Stimulated activated CD8-positive, alpha-beta memory T cell treated with anti-CD3 and anti-CD28 coated beads, Interleukin-12 subunit alpha, Interleukin-12 subunit beta, amount 100 ng/mL, for 1 hour (primary cell): ENCODE results near the gene PAEP.
"Not testable (repeated sequence)": the region's sequence is repeated elsewhere in the genome, so short reads cannot be mapped to it uniquely, and the experiment has no call there.

Source experiments
- DNase-seq: peaks from one replicate; pipeline ENCODE4 v3.0.0-alpha.2; 2020; ENCODE audit warnings: low read depth

The PAEP gene

GRCh38 chr9:135561391-135562234, at the start of gene PAEP:
TSS of gene PAEP (plus strand) at chr9:135561756.
- DNase-seq = no peak

- DNase-seq = no peak
Measured at GRCh38 chr9:135512241-135512603, 49.3 kb upstream of the PAEP start.

DNA sequence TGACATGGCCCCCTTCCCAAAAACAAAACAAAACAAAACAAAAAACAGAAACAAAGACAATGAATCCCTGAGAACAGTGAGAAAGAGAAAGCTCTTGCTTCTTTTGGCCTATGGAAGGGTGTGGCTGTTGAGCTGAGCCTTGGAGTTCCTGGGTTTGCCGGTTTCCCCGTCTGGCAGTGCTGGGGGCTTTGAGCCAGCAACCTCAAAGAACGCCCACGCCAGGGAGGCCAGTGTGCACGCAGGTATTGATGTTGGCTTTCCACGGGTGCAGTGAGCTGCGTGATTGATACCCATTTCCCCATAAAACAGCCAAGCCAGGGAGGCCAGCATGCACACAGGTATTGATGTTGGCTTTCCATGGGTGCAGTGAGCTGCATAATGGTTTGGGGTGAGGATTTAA, 48.7 kb upstream of the PAEP start:
- no peak for DNase-seq

DNA sequence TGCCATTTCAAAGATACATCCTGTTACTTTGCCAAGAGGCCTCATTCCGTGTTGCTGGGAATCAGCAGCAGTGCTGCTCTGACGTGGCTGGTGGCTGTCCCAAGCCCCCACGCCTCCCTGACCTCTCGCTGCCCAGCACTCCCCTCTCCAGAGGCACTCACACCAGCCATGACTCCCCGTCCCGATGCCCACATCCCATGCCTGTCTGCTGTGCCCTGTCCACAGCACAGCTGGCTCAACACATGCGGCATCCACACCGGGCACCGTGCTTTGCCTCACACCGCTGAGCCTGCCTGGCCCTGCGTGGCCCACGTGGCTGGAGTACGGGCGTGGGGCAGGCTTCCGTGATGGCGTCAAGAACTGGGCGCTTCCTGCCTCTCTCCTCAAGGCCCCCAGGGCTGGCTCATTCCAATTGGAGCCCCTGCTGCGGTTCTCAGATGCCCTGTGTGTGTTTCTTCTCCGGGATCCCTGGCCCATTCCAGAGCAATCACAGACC, 48.2 kb upstream of the PAEP start:
- no peak for DNase-seq

GRCh38 chr9:135513906-135514305, 47.6 kb upstream of the PAEP start:
- DNase-seq = not testable (repeated sequence)

DNA sequence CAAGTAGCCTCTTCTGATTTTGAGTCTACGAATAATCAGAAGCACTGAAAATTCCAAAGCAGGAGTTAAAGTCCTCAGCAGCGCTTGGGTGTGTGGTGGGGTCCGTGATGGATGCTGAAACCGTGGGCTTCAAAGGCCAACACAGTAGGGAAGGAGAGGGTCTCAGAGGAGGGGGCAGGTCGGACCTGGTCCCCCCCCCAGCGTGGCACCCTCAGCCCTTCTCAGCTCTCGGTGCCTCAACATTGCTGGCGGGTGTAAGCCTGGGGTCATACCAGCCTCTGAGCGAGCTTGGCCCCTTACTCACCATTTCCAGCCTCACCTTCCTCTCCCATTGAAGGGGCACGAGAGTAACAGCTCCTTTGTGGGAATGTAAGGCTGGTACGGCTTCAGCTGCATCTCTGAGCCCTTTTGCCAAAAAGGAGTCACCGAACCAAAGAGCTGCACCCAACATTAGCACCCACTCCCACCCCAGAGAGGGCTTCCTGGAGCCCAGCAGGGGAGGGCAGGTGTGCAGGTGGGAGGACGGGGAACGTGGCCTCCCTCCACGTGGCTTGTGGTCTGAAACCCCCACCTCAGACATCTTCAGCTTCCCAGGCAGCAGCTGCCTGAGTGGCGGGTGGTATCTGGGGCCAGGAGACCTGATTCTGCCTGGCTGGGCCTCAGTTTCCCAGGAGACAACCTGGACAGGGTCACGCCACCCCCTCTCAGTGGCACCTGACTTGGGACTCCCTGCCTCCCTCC, 47.0 kb upstream of the PAEP start:
- DNase-seq = no peak

DNA sequence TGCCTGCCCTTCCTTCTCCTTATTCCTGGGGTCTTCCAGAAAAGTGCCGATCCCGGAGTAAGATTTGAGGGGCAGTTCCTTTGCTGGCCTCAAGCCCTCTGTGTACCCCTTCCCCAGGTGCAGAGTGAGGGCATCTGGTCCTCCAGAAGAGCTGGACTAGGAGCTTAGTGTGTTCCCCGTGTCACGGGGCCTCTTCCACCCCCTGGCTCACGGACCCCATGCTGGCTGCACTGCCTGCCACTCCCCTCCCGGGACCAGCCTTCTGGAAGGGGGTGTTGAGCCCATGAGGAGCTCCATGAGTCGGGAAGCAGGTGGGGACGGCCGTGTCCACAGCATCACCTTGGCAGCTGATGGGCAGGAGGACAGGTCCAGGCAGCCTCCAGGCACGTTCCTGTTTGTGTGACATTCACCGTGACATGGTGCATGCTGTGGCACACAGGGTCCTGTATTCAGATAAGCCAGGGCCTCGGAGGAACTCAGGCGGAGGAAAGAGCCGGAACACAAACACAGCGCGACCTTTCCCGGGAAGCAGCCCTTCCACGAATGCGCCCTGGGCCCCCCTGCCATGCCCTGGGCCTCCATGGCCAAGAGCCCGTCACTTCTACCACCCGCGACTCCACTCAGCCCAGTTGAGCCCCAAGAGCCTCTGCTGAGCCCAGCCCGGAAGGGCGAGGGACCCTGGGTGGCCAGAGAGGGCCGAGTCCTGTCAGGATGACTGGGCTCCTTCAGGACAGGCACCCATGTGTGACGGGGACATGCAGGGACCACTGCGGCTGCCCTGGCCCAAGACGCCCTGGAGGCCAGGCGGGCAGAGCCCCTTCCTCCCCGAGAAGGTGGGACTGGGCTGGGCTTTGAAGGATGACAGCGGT, 46.2 kb upstream of the PAEP start:
- no peak for DNase-seq

GRCh38 chr9:135516132-135516860, 45.3 kb upstream of the PAEP start:
- DNase-seq = no peak

- no peak for DNase-seq
Measured at GRCh38 chr9:135517407-135517822, 44.1 kb upstream of the PAEP start.

GRCh38 chr9:135519179-135519971, 42.2 kb upstream of the PAEP start:
- DNase-seq = no peak

GRCh38 chr9:135520916-135521607, 40.5 kb upstream of the PAEP start, which contains the start of gene LCN1:
TSS of gene LCN1 (plus strand) at chr9:135521440. CDS start at chr9:135521498, 58 bp downstream.
- DNase-seq = no peak

DNA sequence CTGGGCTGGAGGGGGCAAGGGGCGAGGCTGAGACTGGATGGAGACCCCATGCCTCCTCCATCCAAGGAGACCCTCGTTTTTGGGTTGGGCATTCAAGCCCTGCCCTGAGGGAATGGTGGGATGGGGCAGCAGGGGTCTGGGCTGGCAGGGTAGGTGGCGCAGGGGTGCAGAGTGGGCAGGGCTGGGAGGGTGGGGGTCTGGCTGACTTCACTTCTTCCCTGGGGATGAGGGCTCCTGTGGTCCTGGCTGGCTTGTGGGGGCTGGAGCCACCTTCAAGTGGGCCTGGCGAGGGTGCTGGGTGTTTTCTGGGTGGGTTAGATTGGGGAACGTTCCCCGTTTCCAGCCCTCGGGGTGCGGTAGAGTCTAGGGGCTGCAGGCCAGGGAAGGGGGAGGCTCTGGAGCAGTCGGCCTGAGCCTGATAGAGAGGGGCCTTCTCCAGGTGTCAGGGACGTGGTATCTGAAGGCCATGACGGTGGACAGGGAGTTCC, 39.9 kb upstream of the PAEP start:
- DNase-seq = no peak

- no peak for DNase-seq
Measured at GRCh38 chr9:135522137-135522877, 39.2 kb upstream of the PAEP start.

DNA sequence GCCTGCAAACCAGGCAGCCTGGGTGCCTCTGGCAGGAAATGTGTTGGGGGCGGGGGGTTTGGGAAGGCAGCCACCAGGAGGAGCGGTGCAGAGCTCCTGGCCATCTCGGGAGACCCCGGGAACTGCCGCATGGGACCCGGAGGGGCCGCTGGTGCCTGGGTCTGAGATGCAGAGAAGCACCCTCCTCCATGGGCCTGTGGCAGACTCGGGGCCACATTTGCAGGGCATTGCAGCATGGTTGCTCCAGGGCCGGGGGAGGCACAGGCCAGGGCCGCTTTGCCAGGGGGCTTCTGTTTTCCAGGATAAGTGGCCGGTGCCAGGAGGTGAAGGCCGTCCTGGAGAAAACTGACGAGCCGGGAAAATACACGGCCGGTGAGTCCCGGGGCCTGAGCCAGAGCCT, 38.6 kb upstream of the PAEP start:
- DNase-seq = no peak

DNA sequence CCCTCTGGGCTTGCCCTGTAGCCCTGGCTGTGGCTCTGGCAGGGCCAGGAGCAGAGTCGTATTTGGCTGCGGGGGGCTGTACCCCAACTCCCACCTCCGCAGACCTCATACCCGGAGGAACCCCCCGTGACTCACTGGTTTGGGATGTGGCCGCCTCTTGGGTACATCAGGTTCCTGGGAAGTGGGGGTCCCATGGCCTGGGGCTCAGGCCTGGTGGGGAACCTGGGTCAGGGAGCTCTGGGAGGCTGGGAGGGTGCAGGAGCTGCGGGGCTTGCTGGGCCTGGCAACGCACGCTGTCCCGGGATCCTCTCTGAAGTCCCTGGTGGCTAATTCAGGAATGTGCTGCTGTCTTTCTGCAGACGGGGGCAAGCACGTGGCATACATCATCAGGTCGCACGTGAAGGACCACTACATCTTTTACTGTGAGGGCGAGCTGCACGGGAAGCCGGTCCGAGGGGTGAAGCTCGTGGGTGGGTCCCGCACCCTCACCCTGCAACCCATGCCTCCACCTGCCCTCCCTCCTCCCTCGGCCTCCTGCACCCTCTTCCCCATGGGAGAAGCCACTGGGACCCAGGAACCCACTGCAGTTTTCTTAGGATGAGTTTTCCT, 37.9 kb upstream of the PAEP start:
- DNase-seq = no peak

DNA sequence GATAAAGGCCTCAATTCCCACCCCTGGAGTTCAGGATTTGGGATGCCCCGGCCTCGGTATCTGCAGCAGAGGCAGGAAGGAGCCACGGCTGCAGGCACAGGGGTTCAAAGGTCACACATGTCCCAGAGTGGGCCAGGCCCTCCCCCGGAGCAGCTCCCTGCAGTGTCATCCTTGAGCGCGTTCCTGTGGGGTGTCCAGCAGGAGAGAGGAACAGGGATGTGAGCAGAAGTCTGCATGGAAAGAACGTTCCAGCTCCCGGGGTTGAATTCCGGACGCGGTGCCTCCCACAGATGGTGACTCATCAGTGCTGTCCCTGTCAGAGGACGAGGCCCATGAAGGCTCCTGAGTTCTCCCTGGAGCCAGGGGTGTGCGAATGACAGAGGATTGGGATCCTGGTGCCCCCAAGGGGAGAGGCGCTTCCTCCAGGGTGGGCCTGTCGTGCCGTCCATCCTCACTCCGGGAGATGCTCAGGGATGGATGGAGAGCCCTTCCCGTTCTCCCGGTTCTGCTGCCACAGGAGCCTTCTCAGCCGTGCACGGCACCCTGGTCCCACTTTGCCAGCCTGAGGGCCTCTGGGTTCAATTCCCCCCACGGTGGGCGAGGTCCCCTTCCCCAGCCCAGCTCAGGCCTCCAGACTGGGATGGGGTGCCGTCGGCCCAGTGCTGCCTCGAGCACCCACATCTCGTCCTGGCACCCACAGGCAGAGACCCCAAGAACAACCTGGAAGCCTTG, 37.3 kb upstream of the PAEP start:
- DNase-seq = no peak

DNA sequence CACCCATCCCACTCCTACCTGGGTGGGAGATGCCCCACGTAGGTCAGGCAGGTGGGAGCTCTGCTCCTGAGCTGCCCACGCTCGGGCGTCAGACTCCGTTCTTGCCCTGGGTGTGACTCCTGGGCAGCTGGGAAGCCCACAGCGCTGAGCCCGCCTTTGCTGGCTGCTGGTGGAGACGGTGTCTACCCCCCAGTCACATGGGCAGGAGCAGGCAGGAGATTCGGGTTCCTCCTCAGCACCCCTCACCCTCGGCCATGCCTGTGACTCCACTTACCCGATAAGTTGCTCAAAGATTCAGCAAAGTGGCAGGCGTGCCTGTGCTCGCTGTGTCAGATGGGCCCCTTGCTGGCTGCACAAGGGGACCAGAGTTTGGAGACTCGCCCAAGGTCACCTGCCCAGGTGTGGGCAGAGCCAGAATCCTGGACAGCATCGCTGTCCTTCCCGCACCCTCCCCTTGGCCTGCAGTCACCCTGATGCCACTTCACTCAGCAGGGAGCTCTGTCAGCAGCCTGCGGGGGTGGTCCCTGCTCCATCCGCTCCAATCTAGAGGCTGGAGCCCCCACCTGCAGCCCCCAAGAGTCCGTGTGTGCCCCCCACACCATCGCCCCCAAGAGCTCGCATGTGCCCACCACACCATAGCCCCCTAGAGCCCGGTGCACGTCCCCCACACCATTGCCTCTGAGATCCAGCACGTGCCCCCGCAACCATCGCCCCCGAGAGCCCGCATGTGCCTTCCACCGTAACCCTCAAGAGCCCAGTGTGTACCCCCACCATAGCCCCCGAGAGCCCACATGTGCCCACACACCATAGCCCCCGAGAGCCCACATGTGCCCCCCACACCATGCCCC, 36.1 kb upstream of the PAEP start:
- DNase-seq = no peak
